OCI-M2 (cell line): Measurements from ENCODE around the gene DNAH14.
"Not testable (repeated sequence)": the region's sequence is repeated elsewhere in the genome, so short reads cannot be mapped to it uniquely, and the experiment has no call there.

Source experiments
- DNase-seq: peaks from one replicate; lab custom pipeline; 2025; ENCODE audit not compliant: unreplicated experiment; lab: John Stamatoyannopoulos, UW

Gene DNAH14

DNA sequence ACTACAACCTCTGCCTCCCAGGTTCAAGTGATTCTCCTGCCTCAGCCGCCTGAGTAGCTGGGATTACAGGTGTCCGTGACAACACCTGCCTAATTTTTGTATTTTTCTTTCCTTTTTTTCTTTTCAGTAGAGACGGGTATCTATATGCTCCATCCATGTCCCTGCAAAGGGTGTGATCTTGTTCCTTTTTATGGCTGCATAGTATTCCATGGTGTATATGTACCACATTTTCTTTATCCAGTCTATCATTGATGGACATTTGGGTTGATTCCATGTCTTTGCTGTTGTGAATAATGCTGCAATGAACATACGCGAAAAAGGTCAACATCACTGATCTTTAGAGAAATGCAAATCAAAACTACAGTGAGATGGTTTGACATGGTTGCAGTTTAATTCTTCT is 62.1 kb downstream of the DNAH14 start:
- not testable (repeated sequence) for DNase-seq

DNA sequence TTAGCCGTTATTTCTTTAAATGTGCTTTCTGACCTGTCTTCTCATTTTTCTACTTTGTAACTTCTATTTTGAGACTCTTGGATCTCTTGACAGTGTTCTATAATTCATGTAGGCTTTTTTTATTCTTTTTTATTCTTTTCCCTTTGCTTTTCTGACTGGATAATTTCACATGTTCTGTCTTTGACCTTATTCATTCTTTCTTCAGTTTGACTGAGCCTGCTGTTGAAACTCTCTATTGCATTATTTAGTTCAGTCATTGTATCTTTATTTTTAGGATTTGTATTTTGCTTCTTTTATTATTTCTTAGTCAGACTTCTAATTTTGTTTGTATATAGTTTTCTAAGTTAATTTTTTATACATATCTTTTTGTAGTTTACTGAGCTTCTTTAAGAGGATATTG is 66.1 kb downstream of the DNAH14 start:
- DNase-seq, result no peak

DNA sequence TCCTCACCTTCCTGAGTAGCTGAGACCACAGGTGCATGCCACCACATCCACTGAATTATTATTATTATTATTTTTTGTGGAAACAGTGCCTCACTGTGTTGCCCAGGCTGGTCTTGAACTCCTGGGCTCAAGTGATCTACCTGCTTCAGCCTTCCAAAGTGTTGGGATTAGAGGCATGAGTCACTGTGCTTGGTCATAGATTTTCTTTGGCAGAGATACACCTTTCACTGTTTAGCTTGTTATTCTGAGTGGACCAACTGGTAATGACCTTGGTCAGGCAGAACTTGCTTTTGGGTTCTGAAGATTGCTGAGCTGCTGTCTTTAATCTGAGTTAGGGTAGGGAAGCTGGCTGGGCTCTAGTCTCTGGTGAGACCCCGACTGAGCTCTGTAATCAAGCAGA is 66.8 kb downstream of the DNAH14 start:
- DNase-seq, result no peak

GRCh38 chr1:224998185-224998584 is 68.7 kb downstream of the DNAH14 start:
- DNase-seq, result no peak

GRCh38 chr1:225004396-225004795 is 74.9 kb downstream of the DNAH14 start:
- no peak for DNase-seq

DNA sequence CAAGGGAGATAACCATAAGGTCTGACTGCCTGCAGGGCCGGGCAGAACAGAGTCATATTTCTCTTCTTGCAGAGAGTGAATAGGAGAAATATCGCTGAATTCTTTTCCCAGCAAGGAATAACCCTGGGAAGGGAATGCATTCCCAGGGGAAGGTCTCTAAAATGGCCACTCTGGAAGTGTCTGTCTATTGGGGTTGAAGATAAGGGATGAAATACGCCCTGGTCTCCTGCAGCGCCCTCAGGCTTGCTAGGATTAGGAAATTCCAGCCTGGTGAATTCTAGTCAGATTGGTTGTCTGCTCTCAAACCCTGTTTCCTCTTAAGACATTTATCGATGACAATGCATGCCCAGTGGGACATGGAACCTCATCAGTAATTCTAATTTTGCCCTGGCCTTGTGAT is 76.9 kb downstream of the DNAH14 start:
- not testable (repeated sequence) for DNase-seq

- DNase-seq, result not testable (repeated sequence)
Observed at GRCh38 chr1:225008050-225008449, 78.6 kb downstream of the DNAH14 start.

DNA sequence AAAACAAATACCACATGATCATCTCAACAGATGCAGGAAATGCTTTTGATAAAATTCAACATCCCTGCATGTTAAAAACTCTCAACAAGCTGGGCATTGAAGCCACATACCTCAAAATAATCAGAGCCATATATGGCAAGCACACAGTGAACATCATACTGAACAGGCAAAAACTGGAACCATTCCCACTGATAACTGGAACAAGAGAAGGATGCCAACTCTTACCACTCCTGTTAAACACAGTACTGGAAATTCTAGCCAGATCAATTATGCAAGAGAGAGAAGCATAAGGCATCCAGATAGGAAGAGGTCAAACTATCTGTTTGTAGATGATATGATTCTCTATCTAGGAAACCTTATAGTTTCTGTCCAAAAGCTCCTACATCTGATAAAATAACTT is 91.6 kb downstream of the DNAH14 start:
- no peak for DNase-seq

- no peak for DNase-seq
Observed at GRCh38 chr1:225026701-225027100, 97.2 kb downstream of the DNAH14 start.

DNA sequence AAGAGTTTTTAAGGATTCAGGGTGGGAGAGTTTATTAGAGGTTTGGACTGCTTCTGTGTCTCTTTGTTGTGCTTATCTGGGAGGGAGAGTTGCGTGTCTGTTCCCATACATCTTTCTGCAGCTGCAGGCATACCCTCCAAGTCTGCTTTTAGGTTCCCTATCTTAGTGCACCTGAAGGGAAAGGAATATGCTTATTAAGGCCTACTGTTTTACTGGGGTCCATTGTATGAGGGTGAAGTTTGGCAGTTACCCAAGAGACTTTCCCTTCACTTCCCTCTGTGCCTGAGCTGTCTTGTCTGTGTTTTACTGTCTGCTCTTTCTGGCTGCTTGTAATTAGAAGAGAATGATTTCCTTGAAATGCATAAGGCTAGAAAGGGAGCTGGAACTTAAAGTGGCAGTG is 107.0 kb downstream of the DNAH14 start:
- not testable (repeated sequence) for DNase-seq

- no peak for DNase-seq
Observed at GRCh38 chr1:225042263-225042662, 112.8 kb downstream of the DNAH14 start.

- DNase-seq, result no peak
Observed at GRCh38 chr1:225044258-225044657, 114.8 kb downstream of the DNAH14 start.

DNA sequence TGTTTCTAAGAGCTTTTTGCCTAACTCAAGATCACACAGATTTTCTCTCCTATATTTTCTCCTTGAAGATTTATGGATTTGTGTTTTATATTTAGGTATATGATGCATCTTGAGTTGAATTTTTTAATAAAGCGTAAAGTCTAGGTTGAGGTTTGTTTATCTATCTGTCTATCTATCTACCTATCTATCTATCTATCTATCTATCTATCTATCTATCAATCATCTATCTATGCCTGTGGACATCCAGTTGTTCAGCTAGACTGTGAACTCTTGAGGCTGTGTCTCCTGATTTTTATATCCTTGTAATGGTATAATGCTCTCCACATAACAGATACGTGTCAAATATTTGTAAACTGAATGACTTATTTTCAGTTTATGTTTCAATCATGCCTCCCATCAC is 120.1 kb downstream of the DNAH14 start:
- no peak for DNase-seq

GRCh38 chr1:225063722-225064121 is 134.2 kb downstream of the DNAH14 start:
- DNase-seq, result no peak

DNA sequence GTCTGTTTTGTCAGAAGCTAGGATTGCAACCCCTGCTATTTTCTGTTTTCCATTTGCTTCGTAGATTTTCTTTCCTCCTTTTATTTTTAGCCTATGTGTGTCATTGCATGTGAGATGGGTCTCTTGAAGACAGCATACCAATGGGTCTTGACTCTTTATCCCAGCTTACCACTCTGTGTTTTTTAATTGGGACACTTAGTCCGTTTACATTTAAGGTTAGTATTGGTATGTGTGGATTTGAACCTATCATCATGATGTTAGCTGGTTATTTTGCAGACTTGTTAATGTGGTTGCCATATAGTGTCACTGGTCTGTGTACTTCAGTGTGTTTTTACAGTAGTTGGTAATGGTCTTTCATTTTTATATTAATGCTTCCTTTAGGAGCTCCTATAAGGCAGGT is 141.5 kb downstream of the DNAH14 start:
- DNase-seq, result no peak

DNA sequence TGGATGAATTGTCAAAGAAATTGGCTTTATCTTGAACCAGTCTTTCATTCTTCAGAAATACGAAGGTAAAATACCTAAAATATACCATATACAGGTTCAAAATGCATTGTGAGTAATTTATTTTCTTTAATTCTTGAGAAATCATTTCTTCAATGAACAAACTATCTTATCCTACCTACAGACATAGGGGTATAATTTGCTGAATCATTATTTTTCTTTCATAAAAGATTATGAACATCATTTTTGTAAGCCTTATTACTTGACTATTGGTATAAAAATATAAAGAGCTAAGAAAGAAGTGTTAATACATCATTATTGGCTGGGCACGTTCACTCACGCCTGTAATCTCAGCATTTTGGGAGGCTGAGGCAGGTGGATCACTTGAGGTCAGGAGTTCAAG is 167.7 kb downstream of the DNAH14 start:
- DNase-seq, result no peak

DNA sequence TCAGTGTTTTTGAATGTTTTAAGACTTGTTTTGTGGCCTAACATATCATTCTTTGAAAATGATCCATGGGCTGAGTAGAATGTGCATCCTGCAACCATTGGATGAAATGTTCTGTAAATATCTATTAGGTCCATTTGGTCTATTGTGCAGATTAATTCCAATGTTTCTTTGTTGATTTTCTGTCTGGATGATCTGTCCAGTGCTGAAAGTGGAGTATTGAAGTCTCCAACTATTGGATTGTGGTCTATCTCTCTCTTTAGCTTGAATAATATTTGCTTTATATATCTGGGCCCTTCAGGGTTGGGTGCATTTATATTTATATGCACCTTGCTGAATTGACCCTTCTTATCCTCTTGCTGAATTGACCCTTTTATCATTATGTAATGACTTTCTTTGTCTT is 181.5 kb downstream of the DNAH14 start:
- no peak for DNase-seq

DNA sequence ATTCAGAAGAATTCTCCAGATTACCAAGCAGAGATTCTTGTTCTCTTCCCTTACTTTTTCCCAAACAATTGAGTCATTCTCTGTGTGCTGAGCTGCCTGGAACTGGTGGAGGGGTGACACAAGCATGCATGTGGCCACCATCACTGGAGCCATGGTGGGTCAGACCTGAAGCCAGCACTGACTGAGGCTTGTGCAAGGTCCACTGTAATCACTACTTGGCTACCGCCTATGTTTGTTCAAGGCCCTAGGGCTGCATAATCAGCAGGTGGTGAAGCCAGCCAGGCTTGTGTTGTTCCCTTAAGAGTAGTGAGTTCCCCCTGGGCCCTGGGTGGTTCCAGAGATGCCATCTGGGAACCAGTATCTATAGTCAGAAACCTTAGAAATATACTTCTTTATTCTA is 183.8 kb downstream of the DNAH14 start:
- DNase-seq, result no peak

DNA sequence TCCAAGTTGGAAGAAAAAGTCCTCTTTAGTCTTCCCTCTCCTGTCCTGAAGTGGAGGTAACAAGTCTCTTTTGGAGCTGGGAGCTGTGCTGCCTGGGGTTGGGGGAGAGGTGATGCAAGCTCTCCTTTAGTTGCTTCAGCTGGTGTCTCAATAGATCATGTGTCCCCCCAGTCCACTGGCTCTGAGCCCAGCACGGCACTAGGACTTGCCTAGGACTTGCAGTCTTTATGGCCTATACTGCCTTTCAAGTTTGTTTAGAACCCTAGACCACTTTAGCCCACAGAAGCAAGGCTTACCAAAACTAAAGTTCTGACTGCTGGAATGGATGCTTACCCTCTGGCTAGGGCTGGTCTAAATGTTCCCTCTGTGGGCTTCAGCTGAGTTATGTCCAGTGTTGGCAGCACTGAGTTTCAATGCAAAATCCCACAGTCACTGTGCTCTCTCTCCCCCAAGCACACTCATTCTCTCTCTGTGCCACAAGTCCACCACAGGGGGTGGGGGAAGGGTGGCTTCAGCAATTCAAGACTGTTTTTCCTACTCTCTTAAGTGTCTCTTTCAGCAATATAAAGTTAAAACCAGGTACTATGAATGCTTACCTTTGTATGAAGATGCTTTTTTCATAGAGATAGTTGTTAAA is 185.0 kb downstream of the DNAH14 start:
- DNase-seq, result no peak

GRCh38 chr1:225119307-225119706 is 189.8 kb downstream of the DNAH14 start:
- DNase-seq, result no peak

GRCh38 chr1:225121095-225121494 is 191.6 kb downstream of the DNAH14 start:
- DNase-seq, result no peak

DNA sequence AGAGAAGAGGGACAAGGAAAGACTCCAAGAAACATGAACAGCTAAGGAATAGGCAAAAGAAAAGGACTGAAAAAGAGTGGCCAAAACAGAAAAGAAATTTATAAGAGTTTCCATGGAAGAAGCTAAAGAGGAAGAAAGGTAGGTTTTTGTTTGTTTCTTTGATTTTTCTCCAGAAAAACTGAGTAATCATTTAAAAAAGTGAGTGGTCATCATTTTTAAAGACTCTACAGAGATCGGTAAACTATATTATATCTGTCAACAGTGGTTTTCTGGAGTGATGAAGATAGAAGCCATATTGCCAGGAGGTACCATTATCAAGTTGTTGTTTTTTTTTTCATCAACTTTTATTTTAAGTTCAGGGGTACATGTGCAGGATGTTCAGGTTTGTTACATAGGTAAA is 202.4 kb downstream of the DNAH14 start:
- DNase-seq, result no peak

GRCh38 chr1:225137976-225138375 is 208.5 kb downstream of the DNAH14 start:
- no peak for DNase-seq

DNA sequence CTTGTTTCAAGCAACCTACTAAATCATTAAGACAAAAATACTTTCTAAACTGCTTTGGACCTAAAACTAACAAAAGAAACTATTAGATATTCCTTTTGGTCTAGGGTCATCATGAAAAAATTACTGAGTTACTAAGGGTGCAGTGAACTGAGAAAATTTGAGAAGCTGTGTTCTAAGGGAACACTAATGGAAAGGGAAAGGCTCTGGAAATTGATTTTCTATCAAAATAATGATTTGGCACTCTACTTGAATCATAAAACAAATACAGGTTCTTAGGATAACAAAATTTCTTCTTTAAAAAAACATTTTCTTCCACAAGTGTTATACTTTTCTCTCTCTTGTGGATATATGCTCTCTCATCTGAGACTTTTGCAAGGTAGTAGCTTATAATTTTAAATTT is 213.5 kb downstream of the DNAH14 start:
- DNase-seq, result no peak
